Natural killer cell (primary cell): Measurements from ENCODE around the gene SPOCK1. TPM values are rescaled to one million over a fixed set of nuclear protein-coding genes. Genes with fewer than 3 reads are reported as not detected.

ENCODE experiments used
- ATAC-seq, 3 donors: fragments of 150-1000 bp in 2 of 3; fragments of 200-7000 bp in 1 of 3; cut with Tn5 transposase; 1 replicate in 1 of 3; 2 replicates in 2 of 3; pipeline ENCODE4 v1.10.0; 2021; ENCODE audit warnings: mild to moderate bottlenecking in 2 of 3, moderate library complexity in 2 of 3
- DNase-seq, 2 donors: peaks; one replicate each; pipeline versions ENCODE4 v3.0.0 to v3.0.0-alpha.2; 2013 to 2021; ENCODE audit warnings: mixed read lengths in 1 of 2
- H3K27ac ChIP-seq: one replicate; pipeline ENCODE4 v1.5.1; 2013; ENCODE audit warnings: mild to moderate bottlenecking, low read length
- H3K27me3 ChIP-seq: one replicate; pipeline ENCODE4 v1.6.1; 2013; ENCODE audit warnings: low read length; ENCODE audit not compliant: control insufficient read depth, insufficient read depth
- H3K36me3 ChIP-seq: one replicate; pipeline ENCODE4 v1.6.1; 2013; ENCODE audit warnings: low read length; ENCODE audit not compliant: control insufficient read depth, insufficient read depth
- H3K4me1 ChIP-seq: one replicate; pipeline ENCODE4 v1.6.1; 2013; ENCODE audit warnings: low read length; ENCODE audit not compliant: control insufficient read depth, insufficient read depth
- H3K4me3 ChIP-seq: one replicate; pipeline ENCODE4 v1.5.1; 2013; ENCODE audit warnings: low read length
- H3K9me3 ChIP-seq: one replicate; pipeline ENCODE4 v1.6.1; 2013; ENCODE audit warnings: low read length; ENCODE audit not compliant: control insufficient read depth, insufficient read depth
- H3K27ac Mint-ChIP-seq, 2 donors: one replicate each; pipeline ENCODE4 v1.8.0; 2022; ENCODE audit warnings: mild to moderate bottlenecking in 2 of 2, mixed read lengths in 2 of 2, moderate library complexity in 1 of 2
- H3K27me3 Mint-ChIP-seq, 2 donors: one replicate each; pipeline ENCODE4 v1.8.0; 2022; ENCODE audit warnings: low read depth in 2 of 2, mixed read lengths in 2 of 2
- H3K36me3 Mint-ChIP-seq: one replicate; pipeline ENCODE4 v1.8.0; 2022; ENCODE audit warnings: mixed read lengths
- H3K4me1 Mint-ChIP-seq, 2 donors: one replicate each; pipeline ENCODE4 v1.8.0; 2022; ENCODE audit warnings: mixed read lengths in 2 of 2
- H3K4me3 Mint-ChIP-seq: one replicate; pipeline ENCODE4 v1.8.0; 2022; ENCODE audit warnings: mild to moderate bottlenecking, moderate library complexity, mixed read lengths
- H3K9me3 Mint-ChIP-seq, 2 donors: one replicate each; pipeline ENCODE4 v1.8.0; 2022; ENCODE audit warnings: mixed read lengths in 2 of 2
- WGBS: methylation state at CpG from one replicate; pipeline ENCODE4 v1.1.7; 2013; ENCODE audit warnings: missing lambda C conversion rate; ENCODE audit not compliant: insufficient coverage; 5-methylcytosine and 5-hydroxymethylcytosine counted together
- intact Hi-C: fragments of 100-400 bp; cut with micrococcal nuclease; formaldehyde crosslinking; loops from one replicate; pipeline ENCODE4 v1.14.2; 2022
- total RNA-seq, 4 donors: library from RNA; stranded (reverse); fragments of 120-200 nt in 1 of 4; gene quantifications; one replicate each; pipeline versions ENCODE4 v1.2.3 to v1.2.4, GENCODE V29; 2013 to 2022
- TF ChIP-seq, protein P1 (sequence below): fragments of 200-600 bp; IDR thresholded peaks from one replicate; pipeline ENCODE4 v1.8.0; 2022; ENCODE audit warnings: antibody characterized with exemption

Gene SPOCK1
- total RNA-seq, 3 donors from 2014 or later (not counting 1 experiment from before 2014, with no cell fraction given), result 0.09 to 1.6 (median 0.61) TPM

DNA sequence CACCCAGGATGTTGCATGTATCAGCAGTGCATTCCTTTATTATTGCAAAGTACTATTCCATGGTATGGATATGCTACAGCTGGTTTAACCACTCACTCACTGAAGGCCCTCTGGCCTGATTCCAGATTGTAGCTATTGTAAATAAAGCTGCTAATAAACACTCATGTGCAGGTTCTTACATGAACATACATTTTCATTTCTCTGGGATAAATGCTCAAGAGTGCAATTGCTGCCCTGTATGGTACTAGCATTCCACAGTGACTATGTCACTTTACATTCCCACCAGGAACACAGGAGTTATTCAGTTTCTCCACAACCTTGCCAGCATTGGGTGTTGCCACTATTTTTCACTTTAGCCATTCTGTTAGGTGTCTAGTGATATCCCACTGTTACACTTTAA lies 267.6 kb downstream of the SPOCK1 start:
- TF ChIP-seq, protein P1, sequence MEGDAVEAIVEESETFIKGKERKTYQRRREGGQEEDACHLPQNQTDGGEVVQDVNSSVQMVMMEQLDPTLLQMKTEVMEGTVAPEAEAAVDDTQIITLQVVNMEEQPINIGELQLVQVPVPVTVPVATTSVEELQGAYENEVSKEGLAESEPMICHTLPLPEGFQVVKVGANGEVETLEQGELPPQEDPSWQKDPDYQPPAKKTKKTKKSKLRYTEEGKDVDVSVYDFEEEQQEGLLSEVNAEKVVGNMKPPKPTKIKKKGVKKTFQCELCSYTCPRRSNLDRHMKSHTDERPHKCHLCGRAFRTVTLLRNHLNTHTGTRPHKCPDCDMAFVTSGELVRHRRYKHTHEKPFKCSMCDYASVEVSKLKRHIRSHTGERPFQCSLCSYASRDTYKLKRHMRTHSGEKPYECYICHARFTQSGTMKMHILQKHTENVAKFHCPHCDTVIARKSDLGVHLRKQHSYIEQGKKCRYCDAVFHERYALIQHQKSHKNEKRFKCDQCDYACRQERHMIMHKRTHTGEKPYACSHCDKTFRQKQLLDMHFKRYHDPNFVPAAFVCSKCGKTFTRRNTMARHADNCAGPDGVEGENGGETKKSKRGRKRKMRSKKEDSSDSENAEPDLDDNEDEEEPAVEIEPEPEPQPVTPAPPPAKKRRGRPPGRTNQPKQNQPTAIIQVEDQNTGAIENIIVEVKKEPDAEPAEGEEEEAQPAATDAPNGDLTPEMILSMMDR, result no peak
- no peaks in the 10 kb centered on the region for H3K4me1 ChIP-seq
- Mint-ChIP-seq H3K4me1 (no peaks in the 10 kb centered on the region), H3K27ac (no peak overlapping the region), H3K36me3 (no peaks in the 10 kb centered on the region), H3K4me3 (no peak overlapping the region), H3K9me3 (peaks cover 0 to 3% of the 10 kb centered on the region in 2 donors), H3K27me3 (peaks cover 2 to 6% of the 10 kb centered on the region in 2 donors)
- no peak overlapping the region for H3K4me3 ChIP-seq
- intact Hi-C loops, result no loop called here
- H3K9me3 ChIP-seq, result no peaks in the 10 kb centered on the region
- DNase-seq, result no peak
- H3K27ac ChIP-seq, result no peak overlapping the region
- no peaks in the 10 kb centered on the region for H3K27me3 ChIP-seq
- no peaks in the 10 kb centered on the region for H3K36me3 ChIP-seq
- ATAC-seq, result no peak

DNA sequence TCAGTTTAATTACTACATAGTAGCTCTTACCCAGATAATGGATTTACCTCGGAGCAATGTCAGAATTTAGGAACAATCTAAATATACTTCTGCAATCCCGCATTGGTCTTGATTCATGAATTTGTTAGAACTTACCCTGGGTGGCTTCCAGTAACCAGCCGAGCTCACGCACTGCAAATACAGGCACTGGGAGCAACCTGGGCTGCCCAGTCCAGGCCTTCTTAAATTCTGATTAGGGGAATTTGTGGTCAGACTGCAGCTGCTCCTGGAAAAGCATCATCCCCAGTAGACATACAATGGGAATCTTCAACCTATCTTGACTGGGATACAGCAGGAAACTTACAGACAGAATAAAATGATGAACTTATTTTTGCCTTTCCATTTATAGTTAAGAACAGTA lies 270.3 kb downstream of the SPOCK1 start:
- 85% methylated on average over 4 of the region's 4 CpGs for WGBS
- no peaks in the 10 kb centered on the region for H3K4me1 Mint-ChIP-seq

DNA sequence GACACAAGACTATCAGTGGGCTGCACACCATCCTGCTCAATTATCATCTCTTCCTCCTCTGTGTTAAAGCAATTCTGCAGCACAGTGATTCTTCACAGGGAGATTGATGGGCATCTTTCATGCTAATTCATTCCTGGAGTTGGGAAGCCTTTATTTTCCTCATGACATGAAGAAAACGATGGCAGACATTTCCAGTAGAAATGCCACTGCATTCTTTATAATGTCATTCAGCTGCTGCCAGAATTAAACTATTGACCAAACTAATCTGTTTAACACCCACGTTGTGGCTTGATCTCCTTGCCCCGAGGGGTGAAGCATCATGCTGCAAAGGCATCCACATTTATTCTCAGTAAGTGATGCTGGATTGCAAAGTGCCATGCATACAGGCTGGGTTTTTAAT lies 273.0 kb downstream of the SPOCK1 start:
- H3K4me3 Mint-ChIP-seq, result no peak overlapping the region
- H3K9me3 Mint-ChIP-seq, result no peaks in the 10 kb centered on the region
- H3K36me3 Mint-ChIP-seq, result no peaks in the 10 kb centered on the region
- TF ChIP-seq, protein P1, result no peak
- DNase-seq (no peak), ATAC-seq (no peak)
- no peaks in the 10 kb centered on the region for H3K4me1 Mint-ChIP-seq
- H3K27me3 Mint-ChIP-seq, result no peaks in the 10 kb centered on the region
- intact Hi-C loops, result no loop called here
- Histone ChIP-seq H3K36me3 (no peaks in the 10 kb centered on the region), H3K9me3 (no peaks in the 10 kb centered on the region), H3K27me3 (no peaks in the 10 kb centered on the region), H3K4me1 (no peaks in the 10 kb centered on the region), H3K4me3 (no peak overlapping the region), H3K27ac (no peak overlapping the region)
- H3K27ac Mint-ChIP-seq, result no peak overlapping the region
- WGBS, result 74% methylated on average over 3 of the region's 3 CpGs

More for the DNA sequence above, 270.3 kb downstream of the SPOCK1 start:
- Histone ChIP-seq H3K27me3 (no peaks in the 10 kb centered on the region), H3K36me3 (no peaks in the 10 kb centered on the region), H3K27ac (no peak overlapping the region), H3K4me3 (no peak overlapping the region), H3K9me3 (no peaks in the 10 kb centered on the region), H3K4me1 (no peaks in the 10 kb centered on the region)
- Mint-ChIP-seq H3K4me3 (no peak overlapping the region), H3K9me3 (no peaks in the 10 kb centered on the region), H3K27me3 (peaks cover 0 to 6% of the 10 kb centered on the region in 2 donors), H3K36me3 (no peaks in the 10 kb centered on the region), H3K27ac (no peak overlapping the region)
- intact Hi-C loops, result no loop called here
- ATAC-seq (no peak), DNase-seq (no peak)
- TF ChIP-seq, protein P1, result no peak
